HG02943 (cell line): ENCODE measurements around the gene CAPN2.
"Not testable (repeated sequence)": the region's sequence is repeated elsewhere in the genome, so short reads cannot be mapped to it uniquely, and the experiment has no call there.

Experiments
- ATAC-seq: cut with Tn5 transposase; IDR thresholded peaks from one replicate; pipeline ENCODE4 v1.9.1; 2021; ENCODE audit warnings: mild to moderate bottlenecking, low read depth, moderate library complexity; ENCODE audit not compliant: unreplicated experiment

CAPN2 gene

DNA sequence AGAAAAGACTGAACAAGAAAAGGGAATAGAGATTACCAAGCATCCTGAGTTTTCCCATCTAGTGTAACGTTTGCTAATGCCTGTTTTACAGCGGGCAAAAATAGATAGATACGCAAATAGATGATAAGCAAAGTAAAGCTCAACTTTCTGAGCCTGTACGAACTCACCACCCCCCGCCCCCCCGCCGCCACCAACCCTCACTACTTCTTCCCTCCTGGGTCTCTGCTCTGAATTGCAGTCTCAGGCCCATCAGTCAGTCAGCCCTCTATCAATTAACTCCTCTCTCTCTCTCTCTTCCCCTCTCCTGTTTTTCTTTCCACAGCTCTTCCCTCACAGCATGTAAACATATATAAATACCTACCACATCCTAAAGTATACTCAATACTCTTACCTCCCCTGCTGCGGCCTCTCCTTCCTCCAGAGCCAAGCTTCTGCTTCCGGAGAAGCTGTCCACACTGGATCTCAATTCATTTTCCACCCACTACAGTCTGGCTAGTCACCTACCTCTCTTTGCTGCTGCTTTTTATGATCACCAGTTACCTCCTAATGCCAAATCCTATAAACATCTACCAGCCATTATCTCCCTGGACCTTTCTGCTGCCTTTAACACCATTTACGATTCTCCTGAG lies 64.6 kb downstream of the CAPN2 start:
- ATAC-seq, result no peak

DNA sequence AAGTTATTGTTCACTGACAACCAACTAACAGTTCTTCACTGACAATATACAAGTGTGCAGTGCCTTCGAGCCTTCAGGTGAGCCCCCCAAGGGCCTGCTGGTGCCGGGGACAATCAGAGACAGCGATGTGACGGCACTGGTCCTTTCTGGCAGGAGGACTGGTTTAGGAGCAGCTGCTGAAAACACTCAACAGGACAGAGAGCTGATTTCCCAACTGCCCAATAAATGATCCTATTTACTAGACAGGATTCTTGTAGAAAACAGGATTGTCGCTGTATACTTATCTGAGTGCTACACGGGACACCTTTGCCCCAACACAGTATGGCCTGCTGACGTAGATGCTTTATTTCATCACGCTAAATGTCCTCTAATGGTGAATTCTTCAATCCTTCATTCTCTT lies 68.0 kb downstream of the CAPN2 start:
- no peak for ATAC-seq

DNA sequence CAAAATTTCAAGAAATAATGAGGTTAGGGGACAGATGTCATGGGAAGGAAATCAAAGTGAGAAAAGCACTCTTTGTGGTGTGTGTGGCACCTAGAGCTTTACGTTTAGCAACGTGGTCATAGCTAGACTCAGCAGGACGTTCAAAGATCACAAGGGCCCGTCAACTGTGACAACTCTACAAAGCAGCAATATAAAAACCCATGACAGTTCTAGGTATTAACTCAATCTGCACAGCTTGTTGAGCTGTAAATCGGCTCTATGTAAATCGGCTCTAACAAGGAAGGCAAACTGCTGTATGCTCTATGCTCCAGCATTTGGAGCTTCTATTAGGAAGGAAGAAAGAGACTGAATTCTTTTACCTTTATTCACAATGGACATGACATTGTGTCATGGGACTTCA lies 68.6 kb downstream of the CAPN2 start:
- no peak for ATAC-seq

GRCh38 chr1:223783676-223784075 lies 71.3 kb downstream of the CAPN2 start:
- ATAC-seq, result no peak

DNA sequence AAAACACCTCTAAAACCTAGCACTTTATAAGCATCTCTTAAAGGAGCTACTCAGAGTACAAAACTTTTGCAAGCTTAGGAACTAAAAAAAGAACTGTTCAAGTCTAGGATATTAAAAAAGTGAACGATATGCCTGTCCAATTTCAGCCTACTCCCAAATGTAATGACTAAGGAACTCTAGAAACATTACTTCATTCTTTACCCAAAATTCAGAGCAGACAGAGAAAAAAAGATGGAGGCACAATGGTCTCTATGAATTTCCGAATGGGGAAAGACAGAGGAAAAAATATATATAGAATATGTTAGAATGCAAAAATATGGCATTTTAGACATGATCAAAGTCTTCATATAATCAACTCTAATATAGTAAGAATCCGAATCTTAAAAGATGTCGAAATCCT lies 72.2 kb downstream of the CAPN2 start:
- ATAC-seq, result no peak

DNA sequence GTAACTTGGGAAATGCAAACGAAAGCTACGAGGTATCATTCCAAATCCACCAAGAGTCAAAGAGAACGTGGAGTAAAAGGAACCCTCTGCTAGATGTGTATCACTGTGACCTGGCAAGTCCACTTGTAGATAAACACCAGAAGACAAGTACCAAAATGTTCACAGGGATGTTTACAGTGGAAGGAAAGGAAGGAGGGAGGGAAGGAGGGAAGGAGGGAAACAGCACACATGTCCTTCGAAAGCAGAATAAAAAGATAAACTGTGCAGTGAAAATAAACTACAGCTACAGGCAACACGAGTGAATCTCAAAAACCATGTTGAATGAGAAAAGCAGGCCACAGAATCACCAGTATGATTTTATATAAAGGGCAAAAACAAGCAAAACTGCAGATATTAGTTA lies 73.5 kb downstream of the CAPN2 start:
- no peak for ATAC-seq

GRCh38 chr1:223788746-223789415 lies 76.5 kb downstream of the CAPN2 start:
- ATAC-seq, result no peak

DNA sequence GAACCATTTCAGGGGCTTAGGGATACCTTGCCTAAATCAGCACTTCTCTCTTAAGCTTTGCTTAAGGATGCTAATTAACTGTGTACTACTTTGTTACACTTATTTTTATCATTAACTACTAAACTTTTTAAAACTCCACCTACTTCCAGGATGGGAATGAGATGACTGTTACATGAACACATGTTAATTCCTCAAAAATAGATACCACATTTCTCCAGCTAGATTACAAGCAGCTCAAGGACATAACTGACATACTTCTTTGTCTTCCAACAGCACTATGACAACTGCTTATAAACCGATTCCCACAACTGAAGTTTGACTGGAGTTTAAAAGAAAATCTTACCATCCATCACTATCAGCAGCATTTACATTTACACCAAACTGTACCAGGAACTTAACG lies 79.7 kb downstream of the CAPN2 start:
- no peak for ATAC-seq

DNA sequence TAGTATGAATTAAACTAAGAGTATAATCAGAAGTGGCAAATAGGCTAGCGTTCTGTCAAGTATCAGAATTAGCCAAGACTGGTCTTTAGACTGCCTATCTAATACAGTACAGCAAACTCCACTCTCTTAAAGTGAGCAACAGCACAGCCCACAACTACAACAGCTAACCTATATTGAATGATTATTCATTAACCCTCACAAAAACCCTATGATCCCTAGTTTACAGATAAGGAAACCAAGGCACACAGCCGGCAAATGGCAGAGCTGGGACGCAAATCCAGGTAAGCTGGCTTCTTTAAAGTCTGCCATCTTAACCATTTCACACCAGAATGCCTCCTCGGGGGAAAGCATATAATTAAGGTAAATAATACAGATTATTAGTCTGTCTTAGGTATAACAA lies 81.4 kb downstream of the CAPN2 start:
- ATAC-seq, result no peak

GRCh38 chr1:223794136-223794880 lies 82.0 kb downstream of the CAPN2 start:
- no peak for ATAC-seq

GRCh38 chr1:223796210-223796609 lies 83.9 kb downstream of the CAPN2 start:
- ATAC-seq, result no peak

GRCh38 chr1:223802032-223802431 lies 89.7 kb downstream of the CAPN2 start:
- no peak for ATAC-seq

GRCh38 chr1:223802602-223803001 lies 90.3 kb downstream of the CAPN2 start:
- no peak for ATAC-seq

- no peak for ATAC-seq
Measured at GRCh38 chr1:223803211-223803610, 90.9 kb downstream of the CAPN2 start.

DNA sequence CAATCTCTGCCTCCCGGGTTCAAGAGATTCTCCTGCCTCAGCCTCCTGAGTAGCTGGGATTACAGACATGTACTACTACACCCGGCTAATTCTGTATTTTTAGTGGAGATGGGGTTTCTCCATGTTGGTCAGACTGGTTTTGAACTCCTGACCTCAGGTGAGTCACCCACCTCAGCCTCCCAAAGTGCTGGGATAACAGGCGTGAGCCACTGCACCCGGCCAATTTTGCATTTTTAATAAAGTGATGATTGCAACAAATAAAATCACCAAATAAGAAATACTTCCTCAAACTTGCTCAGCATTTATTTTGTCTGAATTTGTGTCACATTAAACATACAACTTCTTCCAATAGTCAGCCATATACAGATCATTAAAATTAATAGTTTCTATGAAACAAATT lies 97.6 kb downstream of the CAPN2 start:
- ATAC-seq, result not testable (repeated sequence)

GRCh38 chr1:223810586-223810985 lies 98.2 kb downstream of the CAPN2 start:
- ATAC-seq, result no peak

- ATAC-seq, result no peak
Measured at GRCh38 chr1:223811634-223812101, 99.3 kb downstream of the CAPN2 start.

GRCh38 chr1:223813645-223814044 lies 101.3 kb downstream of the CAPN2 start:
- ATAC-seq, result no peak

- ATAC-seq, result no peak
Measured at GRCh38 chr1:223815020-223815853, 102.9 kb downstream of the CAPN2 start.

DNA sequence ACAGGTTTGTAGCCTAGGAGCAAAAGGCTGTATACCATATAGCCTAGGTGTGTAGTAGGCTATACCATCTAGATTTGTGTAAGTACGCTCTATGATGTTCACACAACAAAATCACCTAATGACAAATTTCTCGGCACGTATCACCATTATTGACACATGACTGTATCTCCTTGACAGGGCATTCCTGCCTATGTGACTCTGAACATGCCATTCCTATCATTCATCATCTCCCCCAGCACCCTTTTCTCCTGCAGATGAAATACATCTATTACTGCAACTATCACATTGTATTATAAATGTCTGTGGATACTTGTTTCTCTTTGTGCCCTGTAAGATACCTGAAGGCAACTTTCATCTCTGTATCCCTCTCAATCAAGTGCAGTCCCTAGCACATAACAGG lies 103.5 kb downstream of the CAPN2 start:
- ATAC-seq, result no peak

DNA sequence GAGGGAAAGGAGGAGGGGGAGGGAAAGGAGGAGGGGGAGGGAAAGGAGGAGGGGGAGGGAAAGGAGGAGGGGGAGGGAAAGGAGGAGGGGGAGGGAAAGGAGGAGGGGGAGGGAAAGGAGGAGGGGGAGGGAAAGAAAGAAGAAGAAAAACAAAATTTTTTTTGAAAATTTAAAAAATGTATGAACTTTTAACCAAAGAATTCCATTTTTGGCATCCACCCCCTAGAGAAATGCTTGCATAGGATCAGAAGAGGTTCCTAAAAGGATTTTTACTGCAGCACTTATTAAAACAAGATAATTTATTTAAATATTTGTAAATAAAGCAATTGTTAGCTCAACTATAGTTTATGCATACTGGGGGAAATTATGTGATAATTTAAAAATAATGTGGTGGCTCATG lies 104.9 kb downstream of the CAPN2 start:
- ATAC-seq, result not testable (repeated sequence)
